Coronary artery (tissue), 2 donors: Measurements from ENCODE around the gene SMG6.

Source experiments
- DNase-seq: peaks from one replicate; pipeline ENCODE4 v3.0.0-alpha.2; 2017; ENCODE audit warnings: low spot score
- H3K27ac ChIP-seq, 2 donors: fragments of 200-600 bp; sonication (generic); one replicate each; pipeline ENCODE4 v1.5.1; 2016 to 2019
- H3K4me3 ChIP-seq: fragments of 200-600 bp; sonication (generic); 2 replicates; pipeline ENCODE4 v1.5.1; 2016; ENCODE audit warnings: mild to moderate bottlenecking, moderate library complexity
- CTCF ChIP-seq: fragments of 200-600 bp; sonication (generic); IDR thresholded peaks from one replicate; pipeline ENCODE4 v1.5.1; 2019; ENCODE audit warnings: antibody characterized with exemption

Gene SMG6

DNA sequence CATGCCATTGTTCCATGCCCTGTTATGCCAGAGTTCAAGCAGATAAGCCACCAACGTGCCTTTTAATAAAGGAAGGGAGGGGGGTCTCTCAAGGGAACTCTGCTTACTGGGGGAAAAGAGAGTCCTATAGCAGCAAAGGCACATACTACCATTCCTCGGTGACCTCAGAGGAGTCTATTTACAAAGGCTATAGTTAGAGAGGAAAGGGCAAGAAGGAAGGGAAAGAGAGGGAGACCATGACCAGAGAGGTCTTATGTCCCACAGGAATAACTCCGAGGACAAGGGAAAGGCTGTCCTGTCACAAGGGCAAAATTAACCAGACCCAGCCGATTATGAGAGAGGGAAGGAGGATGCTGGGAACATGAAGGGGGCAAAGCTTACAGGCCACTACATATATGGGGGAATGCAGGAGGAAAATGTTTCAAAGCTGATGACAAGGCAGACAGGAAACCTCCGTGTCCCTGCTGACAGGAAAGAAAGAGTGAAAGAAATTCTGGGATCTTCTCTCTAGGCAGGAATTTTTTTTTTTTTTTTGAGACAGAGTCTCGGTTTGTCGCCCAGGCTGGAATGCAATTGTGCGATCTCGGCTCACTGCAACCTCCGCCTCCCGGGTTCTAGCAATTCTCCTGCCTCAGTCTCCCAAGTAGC lies 197.2 kb downstream of the SMG6 start:
- H3K27ac ChIP-seq, result peak overlapping the region; percentile 62 to 87
- no peak overlapping the region for H3K4me3 ChIP-seq
- DNase-seq, result no peak
- TF ChIP-seq CTCF, result no peak

DNA sequence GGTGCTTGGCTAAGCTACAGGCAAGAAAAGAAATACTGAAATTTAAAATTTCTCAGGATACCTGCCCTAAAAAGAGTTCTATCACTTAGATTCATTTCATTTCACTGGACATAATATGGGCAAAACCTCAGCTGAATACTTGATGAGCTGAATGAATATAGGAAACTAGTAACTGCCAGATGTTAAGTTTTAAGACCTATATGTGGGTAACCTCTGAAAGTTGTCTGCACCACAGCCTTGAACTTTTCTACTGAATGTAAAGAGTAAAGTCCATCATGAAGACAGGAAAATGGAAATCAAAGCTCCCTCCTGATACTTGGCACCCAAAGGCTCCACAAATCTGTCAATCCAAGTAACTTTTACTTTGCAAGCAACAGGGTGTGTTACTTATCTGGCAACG lies 197.9 kb downstream of the SMG6 start:
- no peak overlapping the region for H3K4me3 ChIP-seq
- H3K27ac ChIP-seq, result peak overlapping the region in 1 of 2 donors; percentile 19
- no peak for DNase-seq
- no peak for TF ChIP-seq CTCF

GRCh38 chr17:2102931-2103809 lies 200.4 kb downstream of the SMG6 start:
- no peak for TF ChIP-seq CTCF
- Histone ChIP-seq H3K4me3 (no peak overlapping the region), H3K27ac (no peak overlapping the region)
- DNase-seq, result no peak

DNA sequence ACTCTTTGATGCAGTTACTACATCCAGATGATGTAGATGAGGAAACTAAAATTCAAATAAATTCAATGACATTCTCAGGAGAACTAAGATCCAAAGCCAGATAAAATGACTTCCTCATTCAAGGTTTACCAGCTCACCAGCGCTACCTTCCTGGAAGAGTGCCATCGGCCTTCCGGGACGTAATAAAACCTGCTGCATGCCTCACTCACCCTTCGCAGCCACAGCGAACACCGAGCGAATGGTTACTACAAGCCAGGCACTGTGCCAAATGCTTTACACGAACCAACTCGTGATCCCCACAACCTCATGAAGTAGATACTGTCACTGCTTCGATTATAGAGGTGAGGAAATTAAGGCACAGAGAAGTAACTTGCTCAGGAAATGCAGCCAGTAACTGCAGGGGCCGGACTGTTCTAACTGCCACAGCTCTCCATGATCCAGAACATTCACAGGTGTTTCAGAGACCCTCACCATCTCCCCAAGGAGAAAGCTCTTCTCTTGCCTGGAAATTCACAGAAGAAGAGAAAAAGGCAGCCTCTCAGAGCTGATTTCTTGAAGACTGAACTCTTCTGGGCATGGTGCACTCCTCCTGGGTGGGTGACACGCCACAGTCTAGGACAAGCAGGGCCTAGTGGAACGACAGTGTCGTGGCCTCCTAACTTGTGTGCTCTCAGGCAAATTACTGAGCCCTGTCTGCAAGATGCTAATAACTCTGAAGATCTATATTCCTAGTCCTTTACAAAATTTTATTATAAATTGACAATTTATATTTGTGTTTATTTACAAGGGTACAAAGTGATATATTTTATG lies 201.9 kb downstream of the SMG6 start:
- TF ChIP-seq CTCF, result no peak
- no peak overlapping the region for H3K4me3 ChIP-seq
- no peak for DNase-seq
- H3K27ac ChIP-seq, result no peak overlapping the region

DNA sequence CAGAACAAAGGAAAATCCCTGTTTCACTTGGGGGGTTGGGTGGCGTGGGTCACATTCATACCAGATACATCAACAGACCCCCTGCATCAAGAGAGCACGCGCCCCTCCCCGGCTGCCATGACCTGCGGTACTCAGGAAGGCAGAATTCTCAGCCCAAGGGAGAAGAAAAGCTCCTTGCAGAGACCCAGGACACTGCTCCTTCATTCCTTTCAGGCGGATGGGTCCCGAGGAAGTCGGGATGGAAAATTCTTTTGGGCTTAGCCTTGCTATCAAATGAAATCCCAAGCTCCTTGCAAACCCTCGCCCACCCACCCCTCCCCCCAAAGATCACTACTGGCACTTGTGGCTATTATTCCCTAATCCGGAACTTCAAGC lies 208.1 kb downstream of the SMG6 start:
- TF ChIP-seq CTCF, result no peak
- Histone ChIP-seq H3K27ac (peak overlapping the region; percentile 34 to 61), H3K4me3 (no peak overlapping the region)
- no peak for DNase-seq

GRCh38 chr17:2094891-2095535 lies 208.6 kb downstream of the SMG6 start:
- DNase-seq, result no peak
- peak; percentile 77 for TF ChIP-seq CTCF
- H3K27ac ChIP-seq, result peak overlapping the region; percentile 34 to 61
- H3K4me3 ChIP-seq, result no peak overlapping the region
